Measurements from ENCODE around the gene ADCY5. TPM values are rescaled to one million over a fixed set of nuclear protein-coding genes. Genes with fewer than 3 reads are reported as not detected.

Gene ADCY5
- total RNA-seq, 4 donors from 2014 or later = 13.3 to 27.4 (median 21.7) TPM

GRCh38 chr3:123411340-123412040, 37.4 kb downstream of the ADCY5 start:
- DNase-seq (ENCODE audit: low spot score in 2 of 2) = no peak
- Histone ChIP-seq H3K4me1 (peaks cover 0 to 37% (median 8%) of the 10 kb centered on the region in 4 donors), H3K27ac (peak overlapping the region in 3 of 4 donors; percentile 53 to 78 (median 77)), H3K9me3 (no peaks in the 10 kb centered on the region), H3K27me3 (no peaks in the 10 kb centered on the region), H3K36me3 (no peaks in the 10 kb centered on the region), H3K4me3 (no peak overlapping the region)
- TF ChIP-seq POLR2A (IDR thresholded peaks at IDR 0.05) = no peak
- no peak for TF ChIP-seq EP300 (IDR thresholded peaks at IDR 0.05)
- no peak for TF ChIP-seq CTCF (IDR thresholded peaks at IDR 0.05)
- WGBS, 2 donors = 76 to 80% methylated on average over 7 to 9 of the region's 9 CpGs

- no peak overlapping the region for H3K27ac ChIP-seq
- DNase-seq (ENCODE audit: low spot score in 2 of 2) = no peak
- peaks cover 0 to 48% (median 10%) of the 10 kb centered on the region in 4 donors for H3K4me1 ChIP-seq
- TF ChIP-seq CTCF (IDR thresholded peaks at IDR 0.05) (no peak), POLR2A (IDR thresholded peaks at IDR 0.05) (no peak), EP300 (IDR thresholded peaks at IDR 0.05) (no peak)
- no peaks in the 10 kb centered on the region for H3K9me3 ChIP-seq
- no peak overlapping the region for H3K4me3 ChIP-seq
- no peaks in the 10 kb centered on the region for H3K27me3 ChIP-seq
- WGBS, 2 donors = 50 to 62% methylated on average over 1 of the region's 1 CpG
- H3K36me3 ChIP-seq = no peaks in the 10 kb centered on the region
Observed at GRCh38 chr3:123410149-123410515, 38.8 kb downstream of the ADCY5 start.

GRCh38 chr3:123409443-123410148, 39.3 kb downstream of the ADCY5 start:
- Histone ChIP-seq H3K4me3 (no peak overlapping the region), H3K27me3 (no peaks in the 10 kb centered on the region), H3K9me3 (no peaks in the 10 kb centered on the region), H3K27ac (no peak overlapping the region), H3K36me3 (no peaks in the 10 kb centered on the region), H3K4me1 (peaks cover 0 to 53% (median 11%) of the 10 kb centered on the region in 4 donors)
- no peak for DNase-seq (ENCODE audit: low spot score in 2 of 2)
- 44 to 49% methylated on average over 5 of the region's 5 CpGs for WGBS, 2 donors
- no peak for TF ChIP-seq EP300 (IDR thresholded peaks at IDR 0.05)
- TF ChIP-seq CTCF (IDR thresholded peaks at IDR 0.05) = no peak
- no peak for TF ChIP-seq POLR2A (IDR thresholded peaks at IDR 0.05)

- Histone ChIP-seq H3K9me3 (no peaks in the 10 kb centered on the region), H3K4me1 (peaks cover 0 to 27% (median 3%) of the 10 kb centered on the region in 4 donors), H3K27me3 (no peaks in the 10 kb centered on the region), H3K27ac (peak overlapping the region in 2 of 4 donors; percentile 27 to 36), H3K4me3 (no peak overlapping the region), H3K36me3 (no peaks in the 10 kb centered on the region)
- WGBS, 2 donors = 56 to 67% methylated on average over 6 of the region's 6 CpGs
- peak in 1 of 2 donors; percentile 17 for TF ChIP-seq EP300 (IDR thresholded peaks at IDR 0.05)
- no peak for TF ChIP-seq CTCF (IDR thresholded peaks at IDR 0.05)
- DNase-seq (ENCODE audit: low spot score in 2 of 2) = no peak
Observed at GRCh38 chr3:123406598-123406997, 42.3 kb downstream of the ADCY5 start.

- no peak for TF ChIP-seq POLR2A (IDR thresholded peaks at IDR 0.05)
- TF ChIP-seq CTCF (IDR thresholded peaks at IDR 0.05) = no peak
- TF ChIP-seq EP300 (IDR thresholded peaks at IDR 0.05) = no peak
- H3K27ac ChIP-seq = peak overlapping the region in 2 of 4 donors; percentile 27 to 50
- no peak for DNase-seq (ENCODE audit: low spot score in 2 of 2)
- peaks cover 0 to 24% (median 3%) of the 10 kb centered on the region in 4 donors for H3K4me1 ChIP-seq
- no peaks in the 10 kb centered on the region for H3K36me3 ChIP-seq
- H3K9me3 ChIP-seq = no peaks in the 10 kb centered on the region
- H3K27me3 ChIP-seq = peaks cover 0 to 3% of the 10 kb centered on the region in 2 donors
- 85 to 88% methylated on average over 8 of the region's 8 CpGs for WGBS, 2 donors
- H3K4me3 ChIP-seq = no peak overlapping the region
Observed at GRCh38 chr3:123405936-123406510, 42.9 kb downstream of the ADCY5 start.
